Panc1 (cell line): ENCODE measurements around the gene PGD. TPM values are rescaled to one million over a fixed set of nuclear protein-coding genes. Genes with fewer than 3 reads are reported as not detected.
"Not testable (repeated sequence)": the region's sequence is repeated elsewhere in the genome, so short reads cannot be mapped to it uniquely, and the experiment has no call there.

Experiments
- ATAC-seq: fragments of 200-7000 bp; cut with Tn5 transposase; 2 replicates; pipeline ENCODE4 v1.9.1; 2020; ENCODE audit warnings: mild to moderate bottlenecking, moderate library complexity
- BruUV-seq: library from RNA; stranded (reverse); fragments of 400-500 nt; replicated peaks from 2 replicates; lab custom pipeline; 2021; lab: Mats Ljungman, UMichigan
- CTCF ChIA-PET: fragments of 300-600 bp; sonication (Branson Sonifier 250); formaldehyde crosslinking; loops from one replicate; lab custom pipeline; 2022; ENCODE audit warnings: antibody characterized with exemption; lab: Charles Lee
- POLR2A ChIA-PET: fragments of 300-600 bp; sonication (Branson Sonifier 250); formaldehyde crosslinking; loops from one replicate; lab custom pipeline; 2022; ENCODE audit warnings: antibody characterized with exemption; lab: Charles Lee
- DNase-seq: peaks from one replicate; pipeline ENCODE4 v3.0.0-alpha.2; 2010; ENCODE audit warnings: low read depth, low spot score
- H3K27ac ChIP-seq: 2 replicates; pipeline ENCODE4 v1.5.1; 2011; ENCODE audit warnings: mild to moderate bottlenecking, low read length, inconsistent platforms
- H3K27me3 ChIP-seq: fragments of 200-500 bp; sonication (Bioruptor generic); 2 replicates; pipeline ENCODE4 v1.6.0; 2014; ENCODE audit warnings: low read length, inconsistent platforms; ENCODE audit not compliant: control insufficient read depth, insufficient read depth
- H3K36me3 ChIP-seq: fragments of 200-500 bp; sonication (Bioruptor generic); 2 replicates; pipeline ENCODE4 v1.5.1; 2014; ENCODE audit warnings: inconsistent platforms, mild to moderate bottlenecking, low read length, moderate library complexity; ENCODE audit not compliant: control insufficient read depth, insufficient read depth
- H3K4me1 ChIP-seq: 2 replicates; pipeline ENCODE4 v1.5.1; 2011; ENCODE audit warnings: inconsistent platforms, mild to moderate bottlenecking, low read length, moderate library complexity; ENCODE audit not compliant: control insufficient read depth, insufficient read depth
- H3K4me3 ChIP-seq, 2 experiments: 2 replicates each; pipeline ENCODE4 v1.5.1; 2011 to 2012; ENCODE audit warnings: low read depth in 2 of 2, low read length in 2 of 2, mild to moderate bottlenecking in 2 of 2, inconsistent platforms in 1 of 2, moderate library complexity in 1 of 2
- H3K9me3 ChIP-seq: fragments of 200-500 bp; sonication (Bioruptor generic); 2 replicates; pipeline ENCODE4 v1.5.1; 2014; ENCODE audit warnings: low read depth, mild to moderate bottlenecking, inconsistent platforms, low read length, moderate library complexity; ENCODE audit not compliant: control insufficient read depth, insufficient read depth
- POLR2AphosphoS5 ChIP-seq: IDR thresholded peaks from 2 replicates; pipeline ENCODE4 v1.6.1; 2012; ENCODE audit warnings: mild to moderate bottlenecking, low read depth, low read length, moderate library complexity
- SIN3A ChIP-seq: IDR thresholded peaks from 2 replicates; pipeline ENCODE4 v1.6.1; 2012; ENCODE audit warnings: low read depth, mild to moderate bottlenecking, low read length, moderate library complexity, borderline replicate concordance; ENCODE audit not compliant: insufficient read depth
- TCF7L2 ChIP-seq: IDR thresholded peaks from 2 replicates; pipeline ENCODE4 v1.6.1; 2011; ENCODE audit warnings: mild to moderate bottlenecking, low read depth, low read length, inconsistent platforms
- in situ Hi-C: cut with HindIII; loops from 2 replicates; pipeline ENCODE4 v1.10.0; 2016; ENCODE audit warnings: low sequenced_read_pairs, low pct_unique_long_range_greater_than_20kb
- intact Hi-C: fragments of 100-400 bp; cut with micrococcal nuclease; formaldehyde crosslinking; loops from one replicate; pipeline ENCODE4 v1.10.0; 2022; ENCODE audit not compliant: unreplicated experiment
- total RNA-seq: library from RNA; stranded (reverse); gene quantifications from one replicate; pipeline ENCODE4 v1.2.1, GENCODE V29; 2021; ENCODE audit not compliant: unreplicated experiment
- TF ChIP-seq, protein P1 (sequence below), 2 experiments: IDR thresholded peaks; 2 replicates each; pipeline ENCODE4 v1.6.1; 2011 to 2012; ENCODE audit warnings: low read depth in 2 of 2, control low read depth in 1 of 2, low read length in 1 of 2, mild to moderate bottlenecking in 1 of 2, moderate library complexity in 1 of 2; ENCODE audit not compliant: insufficient read depth in 1 of 2
- TF ChIP-seq, protein P2 (sequence below): fragments of 450-650 bp; IDR thresholded peaks from 2 replicates; pipeline ENCODE4 v1.5.1; 2017; ENCODE audit warnings: mild to moderate bottlenecking

Gene PGD
- total RNA-seq, 1 experiment from 2014 or later = 158 TPM

GRCh38 chr1:10374442-10374860 lies 24.4 kb upstream of the PGD start:
- no peak for TF ChIP-seq SIN3A
- TF ChIP-seq, protein P1, sequence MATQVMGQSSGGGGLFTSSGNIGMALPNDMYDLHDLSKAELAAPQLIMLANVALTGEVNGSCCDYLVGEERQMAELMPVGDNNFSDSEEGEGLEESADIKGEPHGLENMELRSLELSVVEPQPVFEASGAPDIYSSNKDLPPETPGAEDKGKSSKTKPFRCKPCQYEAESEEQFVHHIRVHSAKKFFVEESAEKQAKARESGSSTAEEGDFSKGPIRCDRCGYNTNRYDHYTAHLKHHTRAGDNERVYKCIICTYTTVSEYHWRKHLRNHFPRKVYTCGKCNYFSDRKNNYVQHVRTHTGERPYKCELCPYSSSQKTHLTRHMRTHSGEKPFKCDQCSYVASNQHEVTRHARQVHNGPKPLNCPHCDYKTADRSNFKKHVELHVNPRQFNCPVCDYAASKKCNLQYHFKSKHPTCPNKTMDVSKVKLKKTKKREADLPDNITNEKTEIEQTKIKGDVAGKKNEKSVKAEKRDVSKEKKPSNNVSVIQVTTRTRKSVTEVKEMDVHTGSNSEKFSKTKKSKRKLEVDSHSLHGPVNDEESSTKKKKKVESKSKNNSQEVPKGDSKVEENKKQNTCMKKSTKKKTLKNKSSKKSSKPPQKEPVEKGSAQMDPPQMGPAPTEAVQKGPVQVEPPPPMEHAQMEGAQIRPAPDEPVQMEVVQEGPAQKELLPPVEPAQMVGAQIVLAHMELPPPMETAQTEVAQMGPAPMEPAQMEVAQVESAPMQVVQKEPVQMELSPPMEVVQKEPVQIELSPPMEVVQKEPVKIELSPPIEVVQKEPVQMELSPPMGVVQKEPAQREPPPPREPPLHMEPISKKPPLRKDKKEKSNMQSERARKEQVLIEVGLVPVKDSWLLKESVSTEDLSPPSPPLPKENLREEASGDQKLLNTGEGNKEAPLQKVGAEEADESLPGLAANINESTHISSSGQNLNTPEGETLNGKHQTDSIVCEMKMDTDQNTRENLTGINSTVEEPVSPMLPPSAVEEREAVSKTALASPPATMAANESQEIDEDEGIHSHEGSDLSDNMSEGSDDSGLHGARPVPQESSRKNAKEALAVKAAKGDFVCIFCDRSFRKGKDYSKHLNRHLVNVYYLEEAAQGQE (IDR thresholded peaks at IDR 0.05; ENCODE audit: insufficient read depth in 1 of 2, low read depth in 2 of 2, low read length in 1 of 2) = no peak
- ChIA-PET POLR2A (no interaction called here), CTCF (interaction anchor here (0.6 kb wide), 1 partner anchor 216 kb away, joined by 3 read pairs; no protein-coding TSS in a partner anchor)
- BruUV-seq = no TSS peak
- no peak for DNase-seq
- no peak overlapping the region for H3K4me3 ChIP-seq
- H3K36me3 ChIP-seq = peaks cover 4% of the 10 kb centered on the region; the same call in 1 of the 2 replicates
- no peak for ATAC-seq
- H3K27ac ChIP-seq = no peak overlapping the region
- intact Hi-C loops (no loop called here), in situ Hi-C loops (no loop called here)
- no peaks in the 10 kb centered on the region for H3K4me1 ChIP-seq
- no peaks in the 10 kb centered on the region for H3K27me3 ChIP-seq
- no peaks in the 10 kb centered on the region for H3K9me3 ChIP-seq

DNA sequence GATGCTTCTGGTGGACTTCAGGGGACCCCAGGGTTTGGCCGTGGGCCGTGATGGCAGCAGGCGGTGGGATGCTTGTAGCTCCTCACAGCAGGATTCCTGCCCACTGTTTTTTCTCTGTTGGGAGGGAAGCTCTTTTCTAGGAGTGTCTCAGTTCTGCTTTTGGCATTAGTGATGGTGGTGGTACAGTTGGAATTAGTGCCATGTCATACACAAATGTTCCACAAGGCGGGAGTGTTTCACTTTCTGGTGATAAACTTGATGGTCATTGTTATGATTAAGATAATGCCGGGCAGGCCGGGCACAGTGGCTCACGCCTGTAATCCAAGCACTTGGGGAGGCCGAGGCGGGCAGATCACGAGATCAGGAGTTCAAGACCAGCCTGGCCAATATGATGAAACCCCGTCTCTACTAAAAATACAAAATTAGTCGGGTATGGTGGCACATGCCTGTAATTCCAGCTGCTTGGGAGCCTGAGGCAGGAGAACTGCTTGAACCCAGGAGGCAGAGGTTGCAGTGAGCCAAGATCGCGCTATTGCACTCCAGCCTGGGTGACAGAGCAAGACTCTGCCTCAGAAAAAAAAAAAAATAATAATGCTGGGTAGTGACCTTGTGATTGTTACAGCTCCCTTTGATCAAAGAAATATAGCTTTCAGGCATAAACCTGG lies 21.4 kb upstream of the PGD start:
- POLR2A ChIA-PET, H3K36me3 ChIP-seq, DNase-seq, BruUV-seq, H3K9me3 ChIP-seq, H3K27me3 ChIP-seq, H3K27ac ChIP-seq, H3K4me1 ChIP-seq, H3K4me3 ChIP-seq, in situ Hi-C loops: not testable (repeated sequence)
- intact Hi-C loops = loop anchor here (1.0 kb wide), 1 partner anchor 51 kb away; no protein-coding TSS in a partner anchor
- CTCF ChIA-PET = interaction anchor here (0.6 to 1.1 kb wide), 7 partner anchors 22 to 882 kb away, joined by 3 to 17 read pairs (median 4); partner anchors contain the start of genes CENPS and PGD
- TF ChIP-seq, protein P2, sequence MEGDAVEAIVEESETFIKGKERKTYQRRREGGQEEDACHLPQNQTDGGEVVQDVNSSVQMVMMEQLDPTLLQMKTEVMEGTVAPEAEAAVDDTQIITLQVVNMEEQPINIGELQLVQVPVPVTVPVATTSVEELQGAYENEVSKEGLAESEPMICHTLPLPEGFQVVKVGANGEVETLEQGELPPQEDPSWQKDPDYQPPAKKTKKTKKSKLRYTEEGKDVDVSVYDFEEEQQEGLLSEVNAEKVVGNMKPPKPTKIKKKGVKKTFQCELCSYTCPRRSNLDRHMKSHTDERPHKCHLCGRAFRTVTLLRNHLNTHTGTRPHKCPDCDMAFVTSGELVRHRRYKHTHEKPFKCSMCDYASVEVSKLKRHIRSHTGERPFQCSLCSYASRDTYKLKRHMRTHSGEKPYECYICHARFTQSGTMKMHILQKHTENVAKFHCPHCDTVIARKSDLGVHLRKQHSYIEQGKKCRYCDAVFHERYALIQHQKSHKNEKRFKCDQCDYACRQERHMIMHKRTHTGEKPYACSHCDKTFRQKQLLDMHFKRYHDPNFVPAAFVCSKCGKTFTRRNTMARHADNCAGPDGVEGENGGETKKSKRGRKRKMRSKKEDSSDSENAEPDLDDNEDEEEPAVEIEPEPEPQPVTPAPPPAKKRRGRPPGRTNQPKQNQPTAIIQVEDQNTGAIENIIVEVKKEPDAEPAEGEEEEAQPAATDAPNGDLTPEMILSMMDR = peak; percentile 89
- ATAC-seq = peak; percentile 95

DNA sequence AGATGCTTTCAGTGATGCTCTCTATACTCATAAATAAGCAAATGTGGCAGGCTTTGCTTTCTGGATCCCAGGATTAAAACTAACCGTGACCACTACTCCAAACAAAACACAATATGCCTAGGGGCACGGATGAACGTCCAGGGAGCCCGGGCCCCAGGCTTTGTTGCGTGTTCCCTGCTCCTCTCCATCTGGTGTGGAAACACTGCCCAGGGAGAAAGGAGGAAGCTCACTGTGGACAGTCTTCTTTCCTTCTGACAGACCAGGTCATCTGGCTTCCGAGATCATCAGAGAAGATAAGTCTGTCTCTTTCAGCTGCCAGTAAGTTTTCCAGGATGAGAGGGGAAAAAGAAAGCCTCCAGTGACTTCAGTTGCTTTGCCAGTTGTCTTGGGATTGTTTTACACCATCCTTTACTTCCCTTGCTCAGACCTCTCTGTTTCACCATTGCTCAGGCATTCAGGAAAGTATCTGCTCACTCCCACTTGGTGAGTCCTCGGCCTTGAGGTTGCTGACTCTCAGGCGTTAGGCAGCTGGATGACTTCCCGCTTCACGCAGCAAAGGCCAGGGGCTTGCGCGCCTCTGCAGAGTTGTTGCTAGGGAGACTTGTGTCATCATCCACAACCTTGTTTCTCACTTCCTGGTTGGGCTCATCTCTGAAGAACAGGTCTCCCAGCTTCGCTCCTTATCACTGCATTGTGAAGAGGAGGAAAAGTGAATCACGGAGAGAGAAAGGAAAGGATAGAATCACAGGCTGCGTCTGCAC lies 20.6 kb upstream of the PGD start:
- POLR2A ChIA-PET = no interaction called here
- CTCF ChIA-PET = interaction anchor here (0.6 to 1.1 kb wide), 5 partner anchors 21 to 882 kb away, joined by 3 to 17 read pairs (median 4); partner anchors contain the start of genes CENPS and PGD
- ATAC-seq (no peak), DNase-seq (no peak)
- TF ChIP-seq SIN3A (no peak), POLR2AphosphoS5 (no peak), TCF7L2 (no peak)
- TF ChIP-seq, protein P1 (IDR thresholded peaks at IDR 0.05; ENCODE audit: insufficient read depth in 1 of 2, low read depth in 2 of 2, low read length in 1 of 2) = no peak
- TF ChIP-seq, protein P2 = no peak
- Histone ChIP-seq H3K4me3 (no peak overlapping the region), H3K27ac (no peak overlapping the region), H3K36me3 (peaks cover 4% of the 10 kb centered on the region; the same call in 1 of the 2 replicates), H3K27me3 (no peaks in the 10 kb centered on the region), H3K9me3 (no peaks in the 10 kb centered on the region), H3K4me1 (no peaks in the 10 kb centered on the region)
- in situ Hi-C loops (no loop called here), intact Hi-C loops (no loop called here)
- BruUV-seq = no TSS peak
